Stomach (tissue), 4 donors: Measurements from ENCODE around the gene SRP54.
"Not testable (repeated sequence)": the region's sequence is repeated elsewhere in the genome, so short reads cannot be mapped to it uniquely, and the experiment has no call there.

Source experiments
- POLR2AphosphoS5 ChIP-seq, 3 donors: sonication (generic); formaldehyde crosslinking; IDR thresholded peaks; one replicate each; pipeline ENCODE4 v1.6.1; 2016; ENCODE audit warnings: antibody characterized with exemption in 3 of 3
- TF ChIP-seq, protein P1 (sequence below), 7 experiments: fragments of 450-650 bp in 4 of 7; fragments of 200-600 bp in 3 of 7; sonication (generic) in 3 of 7; IDR thresholded peaks; one replicate each; pipeline ENCODE4 v1.5.1; 2016 to 2019; ENCODE audit warnings: antibody characterized with exemption in 7 of 7, control low read depth in 2 of 7, mild to moderate bottlenecking in 1 of 7

DNA sequence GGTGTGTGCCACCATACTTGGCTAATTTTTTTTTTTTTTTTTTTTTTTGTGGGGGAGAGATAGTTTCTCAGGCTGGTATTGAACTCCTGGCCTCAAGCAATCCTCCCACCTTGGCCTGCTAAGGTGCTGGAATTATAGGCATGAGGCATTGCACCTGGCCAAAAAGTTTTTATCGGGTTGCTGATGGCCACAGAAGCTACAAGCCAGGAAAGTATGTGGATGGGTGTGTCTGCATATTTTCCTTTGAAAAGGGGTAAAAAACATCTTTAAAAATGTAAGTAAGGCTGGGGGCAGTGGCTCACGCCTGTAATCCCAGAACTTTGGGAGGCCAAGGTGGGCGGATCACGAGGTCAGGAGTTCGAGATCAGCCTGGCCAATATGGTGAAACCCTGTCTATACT, 20.7 kb upstream of the SRP54 start:
- TF ChIP-seq POLR2AphosphoS5 (IDR thresholded peaks at IDR 0.05) = not testable (repeated sequence)
- TF ChIP-seq, protein P1, sequence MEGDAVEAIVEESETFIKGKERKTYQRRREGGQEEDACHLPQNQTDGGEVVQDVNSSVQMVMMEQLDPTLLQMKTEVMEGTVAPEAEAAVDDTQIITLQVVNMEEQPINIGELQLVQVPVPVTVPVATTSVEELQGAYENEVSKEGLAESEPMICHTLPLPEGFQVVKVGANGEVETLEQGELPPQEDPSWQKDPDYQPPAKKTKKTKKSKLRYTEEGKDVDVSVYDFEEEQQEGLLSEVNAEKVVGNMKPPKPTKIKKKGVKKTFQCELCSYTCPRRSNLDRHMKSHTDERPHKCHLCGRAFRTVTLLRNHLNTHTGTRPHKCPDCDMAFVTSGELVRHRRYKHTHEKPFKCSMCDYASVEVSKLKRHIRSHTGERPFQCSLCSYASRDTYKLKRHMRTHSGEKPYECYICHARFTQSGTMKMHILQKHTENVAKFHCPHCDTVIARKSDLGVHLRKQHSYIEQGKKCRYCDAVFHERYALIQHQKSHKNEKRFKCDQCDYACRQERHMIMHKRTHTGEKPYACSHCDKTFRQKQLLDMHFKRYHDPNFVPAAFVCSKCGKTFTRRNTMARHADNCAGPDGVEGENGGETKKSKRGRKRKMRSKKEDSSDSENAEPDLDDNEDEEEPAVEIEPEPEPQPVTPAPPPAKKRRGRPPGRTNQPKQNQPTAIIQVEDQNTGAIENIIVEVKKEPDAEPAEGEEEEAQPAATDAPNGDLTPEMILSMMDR (IDR thresholded peaks at IDR 0.05) = not testable (repeated sequence)
